HG03103 (cell line): ENCODE measurements around the gene HTR5A.

Experiments used
- ATAC-seq: cut with Tn5 transposase; IDR thresholded peaks from one replicate; pipeline ENCODE4 v1.9.1; 2021; ENCODE audit warnings: low read depth; ENCODE audit not compliant: unreplicated experiment

Gene HTR5A

GRCh38 chr7:155136619-155137243, 66.6 kb downstream of the HTR5A start:
- ATAC-seq = no peak
